CD1c-positive myeloid dendritic cell (primary cell): ENCODE data around the gene MRPL11.

Experiments used
- DNase-seq: peaks from one replicate; pipeline ENCODE4 v3.0.0-alpha.2; 2016; ENCODE audit errors: extremely low spot score

MRPL11 gene

DNA sequence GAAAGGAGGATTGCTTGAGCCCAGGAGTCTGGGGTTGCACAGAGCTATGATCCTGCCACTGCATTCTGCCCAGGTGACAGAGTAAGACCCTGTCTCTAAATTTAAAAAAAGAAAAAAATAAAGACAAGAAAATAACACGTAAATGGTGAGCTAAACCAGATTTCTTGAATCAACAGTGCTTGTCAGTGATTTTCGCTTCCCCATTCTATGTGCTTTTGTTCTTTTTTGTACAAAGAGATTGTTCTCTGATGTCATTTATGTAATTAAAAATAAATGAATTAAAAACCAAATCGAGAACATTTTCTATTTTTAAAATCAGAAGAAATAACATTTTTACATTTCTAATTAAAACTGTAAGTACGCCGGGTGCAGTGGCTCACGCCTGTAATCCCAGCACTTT is 47.3 kb downstream of the MRPL11 start:
- no peak for DNase-seq

DNA sequence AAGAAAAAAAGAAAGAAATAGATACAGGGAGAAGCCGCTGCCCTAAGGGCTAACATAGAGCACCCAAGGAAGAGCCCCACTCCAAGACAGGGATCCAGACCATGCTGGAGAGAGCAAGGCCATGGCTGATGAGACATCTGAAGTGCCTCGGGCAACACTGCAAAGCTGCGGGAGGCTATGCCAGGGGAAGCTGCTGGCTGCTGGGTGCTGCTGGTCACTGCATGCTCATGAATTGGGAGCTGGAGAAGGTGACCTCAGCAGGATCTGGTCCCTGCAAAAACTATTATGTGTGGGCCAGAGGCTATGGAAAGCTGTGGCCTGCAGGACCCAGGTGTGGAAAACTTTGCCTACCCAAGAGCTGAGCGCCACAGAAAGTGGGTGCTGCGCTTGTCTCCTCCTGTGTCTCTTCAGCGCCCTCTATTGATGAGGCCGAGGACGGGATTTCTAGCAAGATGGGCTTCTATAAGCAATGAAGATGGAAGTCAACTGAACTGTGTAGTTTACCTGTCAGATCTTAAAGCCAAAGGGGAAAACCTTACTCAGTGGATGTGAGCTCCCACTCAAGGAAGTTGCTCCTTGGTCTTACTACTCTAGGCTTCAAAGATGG is 49.8 kb downstream of the MRPL11 start:
- peak; percentile 78 for DNase-seq

DNA sequence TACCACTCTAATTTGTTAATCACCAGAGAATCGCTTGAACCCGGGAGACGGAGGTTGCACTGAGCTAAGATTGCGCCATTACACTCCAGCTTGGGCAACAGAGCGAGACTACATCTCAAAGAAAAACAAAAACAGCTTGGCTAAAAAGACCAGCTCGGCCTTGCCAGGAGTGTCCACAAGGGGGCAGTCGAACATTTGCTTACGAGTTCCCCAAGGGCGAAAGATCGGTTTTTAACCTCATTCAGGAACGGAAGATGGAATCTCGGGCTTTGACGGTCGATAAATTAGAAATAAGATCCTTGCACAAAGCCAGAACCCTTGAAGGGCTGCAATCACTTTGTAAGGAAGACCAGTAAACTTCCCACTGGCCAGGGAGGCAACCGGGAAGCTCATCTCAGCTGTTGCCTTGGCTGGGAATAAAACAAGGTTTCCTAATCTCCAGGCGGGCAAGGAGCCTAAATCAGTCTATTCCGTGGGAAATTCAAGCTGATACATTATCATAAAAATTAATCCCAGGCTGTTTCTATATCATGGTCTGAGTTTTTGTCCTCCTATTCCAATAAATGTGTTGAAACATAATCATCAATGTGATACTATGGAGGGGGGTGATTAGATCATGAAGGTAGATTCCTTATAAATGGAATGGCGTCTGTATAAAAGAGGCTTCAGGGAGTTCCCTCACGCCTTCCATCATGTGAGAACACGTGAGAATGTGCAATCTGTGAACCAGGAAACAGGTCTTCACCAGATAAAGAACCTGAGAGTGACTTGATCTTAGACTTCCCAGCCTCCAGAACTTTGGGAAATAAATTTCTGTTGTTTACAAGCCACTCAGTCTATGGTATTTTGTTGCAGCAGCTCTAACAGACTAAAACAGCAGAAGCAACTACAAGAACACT is 52.2 kb downstream of the MRPL11 start:
- DNase-seq: peak; percentile 89
